ENCODE results near the gene KRTAP10-3. TPM values are rescaled to one million over a fixed set of nuclear protein-coding genes. Genes with fewer than 3 reads are reported as not detected.
"Not testable (repeated sequence)": the region's sequence is repeated elsewhere in the genome, so short reads cannot be mapped to it uniquely, and the experiment has no call there.

The KRTAP10-3 gene
- total and polyA plus RNA-seq, 2 donors (not counting 1 experiment from before 2014, with no cell fraction given), result not detected

GRCh38 chr21:44603109-44603875 lies 44.7 kb upstream of the KRTAP10-3 start:
- Histone ChIP-seq H3K27ac (ENCODE audit: insufficient read depth, low read length) (no peak overlapping the region), H3K4me2 (ENCODE audit: extremely low read depth, insufficient read depth, low read length) (no peak overlapping the region), H3K9ac (ENCODE audit: insufficient read depth, low read length) (no peak overlapping the region), H3K9me3 (ENCODE audit: control insufficient read depth, insufficient read depth, low read depth, low read length) (no peaks in the 10 kb centered on the region), H3K4me1 (ENCODE audit: control insufficient read depth, extremely low read depth, insufficient read depth, low read length) (no peaks in the 10 kb centered on the region), H3K27me3 (ENCODE audit: control insufficient read depth, insufficient read depth, low read length) (no peaks in the 10 kb centered on the region), H2AFZ (ENCODE audit: low read length) (no peak overlapping the region), H3K4me3 (replicated peaks in 1 of 4; ENCODE audit: control extremely low read depth in 1 of 4, insufficient read depth in 1 of 4, low read depth in 3 of 4, low read length in 4 of 4) (no peak overlapping the region), H3K79me2 (ENCODE audit: control insufficient read depth, insufficient read depth, low read length) (no peaks in the 10 kb centered on the region), H4K20me1 (ENCODE audit: control insufficient read depth, extremely low read depth, insufficient read depth, low read length) (no peaks in the 10 kb centered on the region), H3K36me3 (ENCODE audit: control insufficient read depth, insufficient read depth, low read length) (no peaks in the 10 kb centered on the region)
- TF ChIP-seq CTCF (conservative IDR thresholded peaks at IDR 0.05 in 1 of 2, IDR thresholded peaks at IDR 0.05 in 1 of 2; ENCODE audit: low read depth in 1 of 2, low read length in 2 of 2), result no peak
- TF ChIP-seq EZH2 (IDR thresholded peaks at IDR 0.05; ENCODE audit: low read length, missing control alignments), result no peak
- no peak for DNase-seq (ENCODE audit: low read depth in 2 of 2)

- H3K4me3 ChIP-seq (replicated peaks in 1 of 4; ENCODE audit: control extremely low read depth in 1 of 4, insufficient read depth in 1 of 4, low read depth in 3 of 4, low read length in 4 of 4), result no peak overlapping the region
- H3K79me2 ChIP-seq (ENCODE audit: control insufficient read depth, insufficient read depth, low read length), result no peaks in the 10 kb centered on the region
- no peaks in the 10 kb centered on the region for H3K4me1 ChIP-seq (ENCODE audit: control insufficient read depth, extremely low read depth, insufficient read depth, low read length)
- H4K20me1 ChIP-seq (ENCODE audit: control insufficient read depth, extremely low read depth, insufficient read depth, low read length), result no peaks in the 10 kb centered on the region
- H3K27me3 ChIP-seq (ENCODE audit: control insufficient read depth, insufficient read depth, low read length), result no peaks in the 10 kb centered on the region
- H3K9me3 ChIP-seq (ENCODE audit: control insufficient read depth, insufficient read depth, low read depth, low read length), result no peaks in the 10 kb centered on the region
- no peak overlapping the region for H2AFZ ChIP-seq (ENCODE audit: low read length)
- no peak overlapping the region for H3K4me2 ChIP-seq (ENCODE audit: extremely low read depth, insufficient read depth, low read length)
- H3K27ac ChIP-seq (ENCODE audit: insufficient read depth, low read length), result no peak overlapping the region
- H3K36me3 ChIP-seq (ENCODE audit: control insufficient read depth, insufficient read depth, low read length), result no peaks in the 10 kb centered on the region
- no peak overlapping the region for H3K9ac ChIP-seq (ENCODE audit: insufficient read depth, low read length)
- no peak for DNase-seq (ENCODE audit: low read depth in 2 of 2)
- TF ChIP-seq CTCF (conservative IDR thresholded peaks at IDR 0.05 in 1 of 2, IDR thresholded peaks at IDR 0.05 in 1 of 2; ENCODE audit: low read depth in 1 of 2, low read length in 2 of 2), result no peak
- no peak for TF ChIP-seq EZH2 (IDR thresholded peaks at IDR 0.05; ENCODE audit: low read length, missing control alignments)
Measured at GRCh38 chr21:44602463-44602850, 43.9 kb upstream of the KRTAP10-3 start.

- Histone ChIP-seq H3K9ac (ENCODE audit: insufficient read depth, low read length) (no peak overlapping the region), H3K9me3 (ENCODE audit: control insufficient read depth, insufficient read depth, low read depth, low read length) (no peaks in the 10 kb centered on the region), H3K4me1 (ENCODE audit: control insufficient read depth, extremely low read depth, insufficient read depth, low read length) (no peaks in the 10 kb centered on the region), H3K36me3 (ENCODE audit: control insufficient read depth, insufficient read depth, low read length) (no peaks in the 10 kb centered on the region), H2AFZ (ENCODE audit: low read length) (no peak overlapping the region), H3K79me2 (ENCODE audit: control insufficient read depth, insufficient read depth, low read length) (no peaks in the 10 kb centered on the region), H3K27ac (ENCODE audit: insufficient read depth, low read length) (no peak overlapping the region), H3K4me3 (replicated peaks in 1 of 4; ENCODE audit: control extremely low read depth in 1 of 4, insufficient read depth in 1 of 4, low read depth in 3 of 4, low read length in 4 of 4) (no peak overlapping the region), H4K20me1 (ENCODE audit: control insufficient read depth, extremely low read depth, insufficient read depth, low read length) (no peaks in the 10 kb centered on the region), H3K4me2 (ENCODE audit: extremely low read depth, insufficient read depth, low read length) (no peak overlapping the region), H3K27me3 (ENCODE audit: control insufficient read depth, insufficient read depth, low read length) (no peaks in the 10 kb centered on the region)
- no peak for DNase-seq (ENCODE audit: low read depth in 2 of 2)
- TF ChIP-seq CTCF (conservative IDR thresholded peaks at IDR 0.05 in 1 of 2, IDR thresholded peaks at IDR 0.05 in 1 of 2; ENCODE audit: low read depth in 1 of 2, low read length in 2 of 2), result no peak
- TF ChIP-seq EZH2 (IDR thresholded peaks at IDR 0.05; ENCODE audit: low read length, missing control alignments), result no peak
Measured at GRCh38 chr21:44601596-44602462, 43.2 kb upstream of the KRTAP10-3 start.

GRCh38 chr21:44601091-44601490 lies 42.5 kb upstream of the KRTAP10-3 start:
- not testable (repeated sequence) for H3K79me2 ChIP-seq (ENCODE audit: control insufficient read depth, insufficient read depth, low read length); DNase-seq (ENCODE audit: low read depth in 2 of 2); H3K36me3 ChIP-seq (ENCODE audit: control insufficient read depth, insufficient read depth, low read length); H3K9me3 ChIP-seq (ENCODE audit: control insufficient read depth, insufficient read depth, low read depth, low read length); H3K27ac ChIP-seq (ENCODE audit: insufficient read depth, low read length); H4K20me1 ChIP-seq (ENCODE audit: control insufficient read depth, extremely low read depth, insufficient read depth, low read length); H2AFZ ChIP-seq (ENCODE audit: low read length); H3K4me1 ChIP-seq (ENCODE audit: control insufficient read depth, extremely low read depth, insufficient read depth, low read length); H3K9ac ChIP-seq (ENCODE audit: insufficient read depth, low read length); H3K4me3 ChIP-seq (replicated peaks in 1 of 4; ENCODE audit: control extremely low read depth in 1 of 4, insufficient read depth in 1 of 4, low read depth in 3 of 4, low read length in 4 of 4); H3K4me2 ChIP-seq (ENCODE audit: extremely low read depth, insufficient read depth, low read length); H3K27me3 ChIP-seq (ENCODE audit: control insufficient read depth, insufficient read depth, low read length)
